ENCODE data around the gene MYO7A.

MYO7A gene

GRCh38 chr11:77147668-77148321, 19.7 kb downstream of the MYO7A start:
- peak; percentile 19 for DNase-seq

DNA sequence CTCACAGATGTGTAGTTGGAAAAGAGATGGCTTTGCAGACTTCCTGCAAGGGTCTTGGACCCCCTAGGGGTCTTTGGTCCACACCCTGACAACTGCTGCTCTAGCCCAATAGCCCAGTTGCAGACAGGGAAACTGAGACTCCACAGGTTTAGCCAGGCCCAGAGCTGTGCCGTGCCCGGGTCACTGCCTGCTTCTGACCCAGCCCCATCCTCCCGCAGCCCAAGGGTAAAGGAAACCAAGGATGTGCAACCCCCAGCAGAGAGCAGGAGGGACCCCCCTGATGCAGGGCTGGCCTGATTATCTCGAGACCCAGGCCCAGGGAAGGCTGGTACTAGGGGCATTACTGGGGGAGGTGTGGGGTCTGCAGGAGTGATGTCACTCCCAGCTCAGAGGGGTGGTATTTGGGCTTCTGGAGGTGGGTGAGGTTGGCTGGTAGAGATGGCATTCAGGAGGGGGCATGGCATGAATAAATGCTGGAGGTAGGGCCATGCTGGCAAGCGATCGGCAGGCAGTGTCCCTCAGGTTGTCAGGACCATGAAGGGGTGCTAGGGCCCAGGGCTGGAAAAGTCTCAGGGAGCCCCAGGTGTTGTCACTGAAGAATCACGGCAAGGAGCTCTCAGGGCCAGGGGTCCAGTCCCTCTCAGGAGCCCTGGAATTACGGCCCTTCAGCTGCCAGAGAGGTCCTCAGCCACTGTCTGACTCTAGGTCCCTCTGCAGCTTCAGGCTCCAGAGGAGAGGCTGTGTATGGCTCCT, 21.1 kb downstream of the MYO7A start:
- no peak for DNase-seq

GRCh38 chr11:77149716-77150392, 21.8 kb downstream of the MYO7A start:
- no peak for DNase-seq

DNA sequence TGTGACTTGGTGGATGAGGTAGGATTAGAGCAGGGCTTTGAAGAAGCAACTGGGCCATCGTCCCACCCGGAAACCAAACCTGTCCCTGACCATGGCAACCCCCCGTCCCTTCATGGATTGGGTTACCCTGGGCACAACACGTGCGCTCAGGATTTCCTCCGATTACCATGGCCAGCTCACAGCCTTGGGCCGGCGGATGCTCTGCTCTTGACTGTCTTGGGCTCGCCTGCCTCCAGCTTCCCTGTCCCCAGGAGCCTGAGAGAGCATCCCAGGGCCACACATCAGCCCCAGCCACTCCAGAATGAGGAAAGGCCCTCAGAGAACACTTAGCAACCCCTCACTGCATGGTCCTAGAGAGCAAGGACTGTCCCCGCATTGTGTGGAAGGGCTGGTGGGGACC, 22.8 kb downstream of the MYO7A start:
- no peak for DNase-seq

- DNase-seq: no peak
These were observed 23.9 kb downstream of the MYO7A start for GRCh38 chr11:77151804-77152509.

DNA sequence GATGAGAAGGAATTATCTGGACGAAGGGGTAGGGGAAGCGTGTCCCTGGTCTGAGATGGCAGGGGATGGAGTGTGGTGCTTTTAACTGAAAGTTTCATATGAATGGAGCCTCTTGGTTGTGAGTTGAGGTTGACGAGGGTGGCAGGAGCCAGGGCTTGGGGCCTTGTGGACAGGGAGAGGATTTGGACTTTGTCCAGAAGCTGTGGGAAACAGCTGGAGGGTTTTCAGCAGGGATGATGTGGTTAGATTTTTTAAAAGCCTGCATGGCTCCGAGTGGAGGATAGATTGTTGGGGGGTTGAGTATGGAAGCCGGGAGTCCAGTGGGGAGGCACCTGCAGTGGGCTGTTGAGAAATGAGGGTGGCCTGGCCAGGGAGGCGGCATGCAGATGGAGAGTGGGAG, 24.8 kb downstream of the MYO7A start:
- DNase-seq: no peak

DNA sequence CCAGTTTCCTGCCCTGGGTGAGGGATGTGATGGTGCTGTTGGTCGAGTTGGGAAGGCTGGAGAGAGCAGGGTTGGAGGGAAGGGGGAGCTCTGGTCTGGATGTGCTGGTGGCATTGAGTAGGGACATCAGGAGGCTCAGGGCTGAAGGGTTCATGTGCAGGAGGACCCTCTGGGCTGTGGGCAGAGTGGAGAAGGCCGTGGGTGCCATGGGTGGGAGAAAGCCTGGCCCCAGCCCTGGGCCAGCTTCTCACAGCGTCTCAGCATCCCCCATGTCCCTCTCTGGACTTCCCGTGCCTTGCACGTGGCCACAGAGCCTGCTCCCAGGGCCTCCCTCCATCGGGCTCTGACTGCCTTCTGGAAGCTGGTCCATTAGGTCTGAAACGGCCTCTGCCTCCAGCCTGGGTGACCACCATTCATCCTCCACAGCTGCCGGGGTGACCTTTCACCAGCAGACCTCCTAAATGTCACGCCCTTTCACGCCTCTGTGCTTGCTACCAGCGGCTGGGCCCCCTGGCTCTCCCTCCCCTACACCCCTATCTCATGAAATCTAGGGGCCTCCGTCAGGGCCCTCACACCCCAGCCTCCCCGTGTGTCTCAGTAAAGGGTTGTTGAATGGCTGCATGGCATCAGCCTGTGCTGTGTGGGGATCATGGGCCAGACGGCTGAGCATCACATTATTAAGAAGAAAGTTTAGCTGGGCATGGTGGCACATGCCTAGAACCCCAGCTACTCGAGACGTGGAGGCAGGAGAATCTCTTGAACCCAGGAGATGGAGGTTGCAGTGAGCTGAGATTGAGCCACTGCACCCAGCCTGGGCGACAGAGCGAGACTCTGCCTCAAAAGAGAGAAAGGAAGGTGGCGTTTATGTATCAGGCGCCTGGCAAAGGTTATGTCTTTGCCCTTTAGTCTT, 25.5 kb downstream of the MYO7A start:
- DNase-seq: no peak

DNA sequence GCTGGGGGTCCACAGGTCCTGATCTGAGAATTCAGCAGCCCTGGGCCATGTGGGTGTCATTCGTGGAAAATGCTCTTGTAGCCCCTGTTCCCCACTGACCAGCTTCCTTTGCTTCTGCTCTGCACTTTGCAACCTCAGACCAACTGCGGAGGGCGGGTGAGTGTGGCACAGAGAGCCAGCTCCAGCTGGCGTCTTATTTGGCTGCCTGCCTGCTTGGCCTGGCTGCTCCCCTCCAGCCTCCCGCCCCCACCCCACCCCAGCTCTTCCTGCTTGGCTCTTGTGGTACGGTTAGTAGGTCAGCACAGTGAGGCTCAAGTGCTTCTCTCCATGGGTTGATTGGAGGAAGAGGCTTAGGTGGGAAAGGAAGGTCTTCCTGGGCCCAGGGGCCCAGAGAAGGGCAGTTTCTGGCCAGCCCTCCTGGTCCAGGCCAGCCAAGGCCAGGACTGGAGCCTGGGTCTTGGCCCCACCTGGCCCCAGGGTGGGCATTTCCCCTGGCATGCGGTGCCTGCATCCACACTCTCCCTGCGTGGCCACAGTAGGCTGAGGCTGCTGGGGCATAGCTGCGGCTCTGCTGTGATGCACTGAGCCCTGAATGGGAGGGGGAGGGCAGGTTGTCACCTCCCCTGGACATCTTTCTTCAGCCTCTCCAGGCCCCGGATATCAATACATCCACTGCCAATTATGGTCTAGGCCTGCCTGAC, 26.5 kb downstream of the MYO7A start:
- DNase-seq: no peak

DNA sequence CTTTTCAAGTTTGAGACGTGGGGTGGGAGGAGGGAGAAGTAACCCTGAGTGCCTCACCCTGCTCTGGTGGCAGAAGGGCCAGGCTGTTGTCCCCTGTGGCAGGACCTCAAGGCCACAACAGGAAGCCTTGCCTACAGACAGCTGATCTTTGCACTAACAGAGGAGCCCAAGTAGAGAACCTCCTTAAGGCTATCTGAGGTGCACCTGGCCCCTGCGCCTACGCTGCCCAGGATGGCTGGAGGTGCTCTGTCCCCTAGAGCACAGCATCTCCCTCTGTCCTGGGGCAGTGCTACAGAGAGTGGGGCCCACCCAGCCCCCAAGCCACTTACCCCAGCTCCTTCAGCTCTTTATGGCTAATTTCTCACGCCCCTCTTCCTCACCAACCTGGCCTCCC, 27.0 kb downstream of the MYO7A start:
- no peak for DNase-seq

DNA sequence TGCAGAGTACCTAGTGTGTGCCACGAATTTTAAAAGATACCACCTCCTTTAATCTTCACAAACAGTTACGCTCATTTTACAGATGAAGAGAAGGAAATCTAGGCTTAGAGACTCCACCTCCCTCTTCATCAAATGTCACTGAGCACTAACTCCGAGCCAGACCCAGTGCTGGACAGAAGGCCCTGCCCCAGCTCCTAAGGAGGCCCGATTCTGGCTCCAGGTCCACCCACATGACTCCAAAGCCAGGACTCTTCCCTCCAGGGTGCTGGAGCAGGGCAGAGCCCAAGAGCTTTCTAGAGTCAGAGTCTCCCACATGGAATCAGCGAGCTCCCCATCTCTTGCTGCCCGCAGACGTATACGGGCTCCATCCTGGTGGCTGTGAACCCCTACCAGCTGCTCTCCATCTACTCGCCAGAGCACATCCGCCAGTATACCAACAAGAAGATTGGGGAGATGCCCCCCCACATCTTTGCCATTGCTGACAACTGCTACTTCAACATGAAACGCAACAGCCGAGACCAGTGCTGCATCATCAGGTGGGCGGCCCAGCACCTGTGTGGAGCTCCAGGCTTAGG, 27.6 kb downstream of the MYO7A start:
- DNase-seq: no peak

- no peak for DNase-seq
These were observed 28.6 kb downstream of the MYO7A start for GRCh38 chr11:77156396-77157195.

DNA sequence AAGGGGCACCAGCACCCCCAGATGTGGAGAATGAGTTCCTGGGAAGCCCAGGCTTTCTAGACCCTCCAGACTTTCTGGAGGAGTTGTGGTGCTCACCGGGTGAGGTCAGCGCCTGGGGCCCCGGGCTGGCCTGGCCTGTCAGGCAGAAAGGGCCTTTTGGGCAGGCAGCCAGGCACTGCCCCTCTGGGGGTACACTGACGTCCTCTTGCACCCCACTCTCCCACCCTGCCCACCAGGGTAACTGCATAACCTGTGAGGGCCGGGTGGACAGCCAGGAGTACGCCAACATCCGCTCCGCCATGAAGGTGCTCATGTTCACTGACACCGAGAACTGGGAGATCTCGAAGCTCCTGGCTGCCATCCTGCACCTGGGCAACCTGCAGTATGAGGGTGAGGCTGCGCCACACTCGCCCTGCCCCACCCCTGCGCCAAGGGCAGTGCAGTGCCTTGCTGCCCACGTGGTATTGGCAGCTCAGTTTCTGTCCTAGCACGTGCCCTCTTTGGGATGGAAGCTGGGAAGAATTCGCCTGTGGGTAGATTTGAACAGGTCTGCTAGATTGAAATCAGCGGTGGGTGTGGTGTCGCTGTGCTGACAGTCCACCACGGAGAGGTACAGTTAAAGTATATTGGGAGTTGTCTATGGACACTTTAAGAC, 30.1 kb downstream of the MYO7A start:
- DNase-seq: no peak

DNA sequence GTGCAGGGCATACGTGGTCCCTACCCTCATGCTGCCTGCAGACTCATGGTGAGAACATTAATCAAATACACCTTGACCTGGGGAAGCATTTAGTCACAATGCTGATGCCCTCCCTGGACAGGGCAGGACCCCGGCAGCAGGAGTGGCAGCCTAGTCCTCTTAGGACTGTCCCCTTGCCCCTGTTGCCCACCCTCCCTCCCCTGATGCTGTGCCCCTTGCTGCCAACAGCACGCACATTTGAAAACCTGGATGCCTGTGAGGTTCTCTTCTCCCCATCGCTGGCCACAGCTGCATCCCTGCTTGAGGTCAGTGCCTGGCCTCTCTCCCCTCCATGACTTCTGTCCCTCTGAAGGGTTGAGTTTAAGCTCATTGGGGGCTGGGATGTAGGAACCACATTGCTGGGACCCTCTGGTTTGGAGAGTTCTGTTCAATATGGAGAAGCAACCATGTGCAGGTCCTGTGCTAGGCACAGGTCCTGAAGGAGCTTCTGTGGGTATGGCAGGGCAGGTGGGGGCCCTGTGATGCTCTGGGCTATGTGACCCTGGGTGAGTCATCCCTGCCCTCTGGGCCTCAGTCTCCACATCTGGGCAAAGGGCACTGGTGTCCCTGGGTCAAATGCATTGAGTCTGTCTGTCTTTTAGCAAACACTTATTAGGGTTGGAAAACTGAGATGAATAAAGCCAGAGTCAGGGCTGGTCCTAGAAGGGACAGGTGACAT, 31.3 kb downstream of the MYO7A start:
- no peak for DNase-seq

- no peak for DNase-seq
These were observed 32.0 kb downstream of the MYO7A start for GRCh38 chr11:77159937-77160495.

GRCh38 chr11:77163271-77163670, 35.2 kb downstream of the MYO7A start:
- DNase-seq: no peak

DNA sequence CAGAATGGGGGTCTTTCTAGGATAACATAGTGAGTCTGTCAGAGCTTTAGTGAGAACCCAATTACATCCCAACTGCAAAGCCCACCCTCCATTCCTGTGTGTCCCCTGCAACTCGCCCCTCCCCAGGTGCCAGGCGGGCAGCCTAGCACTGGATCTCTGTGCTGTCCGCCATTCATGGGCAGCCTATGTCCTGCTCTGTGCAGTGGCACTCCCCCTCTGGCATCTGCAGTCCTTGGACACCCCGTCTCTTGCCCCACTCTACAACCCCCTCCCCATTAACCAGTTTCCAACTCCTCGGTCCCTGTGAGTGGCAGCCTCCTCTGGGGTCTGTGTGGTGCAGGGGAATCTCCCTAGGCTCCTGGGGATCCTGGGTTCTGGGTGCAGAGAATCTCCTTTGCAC, 37.0 kb downstream of the MYO7A start:
- no peak for DNase-seq

DNA sequence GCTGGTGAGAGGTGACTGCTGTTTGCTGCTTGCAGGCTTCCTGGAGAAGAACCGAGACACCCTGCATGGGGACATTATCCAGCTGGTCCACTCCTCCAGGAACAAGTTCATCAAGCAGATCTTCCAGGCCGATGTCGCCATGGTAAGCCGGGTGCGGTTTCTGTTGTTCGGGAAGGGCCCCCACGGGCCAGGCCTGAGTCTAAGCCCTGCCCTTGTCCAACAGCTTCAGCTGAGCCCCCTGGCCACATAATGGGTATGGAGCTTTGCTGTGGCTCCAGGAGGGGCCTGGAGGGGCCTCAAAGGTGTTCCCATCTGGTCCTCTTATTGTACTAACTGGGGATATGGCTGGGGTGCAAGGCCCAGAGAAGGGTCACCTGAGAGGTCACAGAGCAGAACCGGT, 38.0 kb downstream of the MYO7A start:
- no peak for DNase-seq

DNA sequence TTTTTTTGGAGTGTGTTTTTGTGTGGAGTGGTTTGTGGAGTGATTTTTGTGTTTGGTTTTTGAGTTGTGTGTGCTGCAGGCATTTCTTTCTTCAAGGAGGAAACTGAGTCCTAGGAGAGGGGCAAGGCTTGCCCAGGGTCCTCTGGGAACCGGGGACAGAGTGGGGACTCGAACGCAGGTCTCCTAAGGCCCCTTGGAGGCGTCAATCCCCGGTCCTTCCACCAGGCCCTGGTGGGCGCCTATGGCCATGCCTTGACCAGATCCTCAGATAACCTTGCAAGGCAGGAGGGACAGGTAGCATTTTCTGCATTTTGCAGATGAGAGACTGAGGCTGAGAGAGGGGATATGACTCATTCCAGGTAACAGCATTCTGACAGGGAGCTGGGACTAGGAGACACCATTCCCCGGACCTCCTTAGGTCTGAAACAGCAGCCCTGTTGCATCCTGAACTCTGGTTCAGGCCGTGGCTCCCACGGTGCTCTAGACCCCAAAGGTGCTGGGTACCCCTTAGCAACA, 39.1 kb downstream of the MYO7A start:
- DNase-seq: no peak

- DNase-seq: no peak
These were observed 39.7 kb downstream of the MYO7A start for GRCh38 chr11:77167791-77168190.

All from activated naive CD4-positive, alpha-beta T cell treated with anti-CD3 and anti-CD28 coated beads, Interleukin-2, amount 50 U/mL, for 16 hours (primary cell).